ENCODE results near the gene ASAP2. TPM values are rescaled to one million over a fixed set of nuclear protein-coding genes. Genes with fewer than 3 reads are reported as not detected.

ASAP2 gene
- total RNA-seq, result 12.8 and 16.7 TPM in 2 replicates
- 8.5 and 13.7 TPM in 2 replicates for polyA plus RNA-seq

- peaks cover 5% of the 10 kb centered on the region for H3K27me3 ChIP-seq
- H3K9me3 ChIP-seq (ENCODE audit: low read depth), result no peaks in the 10 kb centered on the region
- peaks cover 13% of the 10 kb centered on the region for H3K4me1 ChIP-seq (ENCODE audit: low read depth)
- TF ChIP-seq CTCF (IDR thresholded peaks at IDR 0.05; ENCODE audit: low read depth, low read length), result peak; percentile 82
- DNase-seq (ENCODE audit: low read depth in 1 of 2, low spot score in 1 of 2), result peak; percentile 85 to 87
- no peak within 1 kb of the TSS for H3K27ac ChIP-seq
- H3K4me3 ChIP-seq, result peak within 1 kb of the TSS; percentile 81
- H3K36me3 ChIP-seq, result no peaks in the 10 kb centered on the region
Measured at GRCh38 chr2:9205963-9206948, at the start of gene ASAP2. Gene ASAP2, plus strand, starts transcription at chr2:9206812. Its CDS starts 293 bp downstream, at chr2:9207105.

GRCh38 chr2:9158786-9159779 lies 47.5 kb upstream of the ASAP2 start:
- H3K36me3 ChIP-seq, result no peaks in the 10 kb centered on the region
- no peaks in the 10 kb centered on the region for H3K9me3 ChIP-seq (ENCODE audit: low read depth)
- no peaks in the 10 kb centered on the region for H3K27me3 ChIP-seq
- peaks cover 3% of the 10 kb centered on the region for H3K4me1 ChIP-seq (ENCODE audit: low read depth)
- no peak for TF ChIP-seq CTCF (IDR thresholded peaks at IDR 0.05; ENCODE audit: low read depth, low read length)
- H3K27ac ChIP-seq, result no peak overlapping the region
- no peak overlapping the region for H3K4me3 ChIP-seq
- DNase-seq (ENCODE audit: low read depth in 1 of 2, low spot score in 1 of 2), result no peak

GRCh38 chr2:9160732-9161131 lies 45.9 kb upstream of the ASAP2 start:
- no peak for DNase-seq (ENCODE audit: low read depth in 1 of 2, low spot score in 1 of 2)
- TF ChIP-seq CTCF (IDR thresholded peaks at IDR 0.05; ENCODE audit: low read depth, low read length), result no peak
- Histone ChIP-seq H3K27ac (no peak overlapping the region), H3K4me3 (no peak overlapping the region), H3K36me3 (no peaks in the 10 kb centered on the region), H3K27me3 (no peaks in the 10 kb centered on the region), H3K4me1 (ENCODE audit: low read depth) (peaks cover 5% of the 10 kb centered on the region), H3K9me3 (ENCODE audit: low read depth) (no peaks in the 10 kb centered on the region)

GRCh38 chr2:9162841-9163240 lies 43.8 kb upstream of the ASAP2 start:
- no peaks in the 10 kb centered on the region for H3K9me3 ChIP-seq (ENCODE audit: low read depth)
- H3K4me3 ChIP-seq, result no peak overlapping the region
- H3K36me3 ChIP-seq, result no peaks in the 10 kb centered on the region
- TF ChIP-seq CTCF (IDR thresholded peaks at IDR 0.05; ENCODE audit: low read depth, low read length), result no peak
- DNase-seq (ENCODE audit: low read depth in 1 of 2, low spot score in 1 of 2), result no peak
- H3K27me3 ChIP-seq, result no peaks in the 10 kb centered on the region
- peaks cover 21% of the 10 kb centered on the region for H3K4me1 ChIP-seq (ENCODE audit: low read depth)
- no peak overlapping the region for H3K27ac ChIP-seq

All from cardiac muscle cell (in vitro differentiated cells and primary cell).